GM23248 (cell line): ENCODE data around the gene MYL7. TPM values are rescaled to one million over a fixed set of nuclear protein-coding genes. Genes with fewer than 3 reads are reported as not detected.
A peak's percentile ranks its signal among the peaks of the same experiment; 100 is the strongest.

ENCODE experiments used
- DNase-seq: peaks from one replicate; pipeline ENCODE4 v3.0.0-alpha.2; 2015
- H2AFZ ChIP-seq: fragments of 200-600 bp; sonication (generic); 2 replicates; pipeline ENCODE4 v1.6.1; 2016; ENCODE audit warnings: antibody characterized with exemption
- H3F3A ChIP-seq: fragments of 200-600 bp; sonication (generic); 2 replicates; pipeline ENCODE4 v1.6.1; 2016; ENCODE audit warnings: mild to moderate bottlenecking, antibody characterized with exemption, mixed run types; ENCODE audit not compliant: insufficient read depth
- H3K27ac ChIP-seq: fragments of 200-600 bp; sonication (generic); 2 replicates; pipeline ENCODE4 v1.5.1; 2016; ENCODE audit warnings: mild to moderate bottlenecking
- H3K27me3 ChIP-seq: fragments of 200-600 bp; sonication (generic); replicated peaks from 2 replicates; pipeline ENCODE4 v1.6.1; 2016; ENCODE audit warnings: mild to moderate bottlenecking; ENCODE audit not compliant: insufficient read depth
- H3K36me3 ChIP-seq: fragments of 200-600 bp; sonication (generic); 2 replicates; pipeline ENCODE4 v1.6.1; 2016; ENCODE audit warnings: low read depth, mild to moderate bottlenecking
- H3K4me1 ChIP-seq: fragments of 200-600 bp; sonication (generic); 2 replicates; pipeline ENCODE4 v1.6.1; 2016; ENCODE audit warnings: mild to moderate bottlenecking; ENCODE audit not compliant: insufficient read depth
- H3K4me2 ChIP-seq: fragments of 200-600 bp; sonication (generic); one replicate; pipeline ENCODE4 v1.6.1; 2016; ENCODE audit warnings: mild to moderate bottlenecking; ENCODE audit not compliant: unreplicated experiment
- H3K4me3 ChIP-seq: fragments of 200-600 bp; sonication (generic); 2 replicates; pipeline ENCODE4 v1.5.1; 2016; ENCODE audit warnings: mild to moderate bottlenecking
- H3K79me2 ChIP-seq: fragments of 200-600 bp; sonication (generic); 2 replicates; pipeline ENCODE4 v1.6.1; 2016; ENCODE audit warnings: mild to moderate bottlenecking; ENCODE audit not compliant: insufficient read depth
- H3K9ac ChIP-seq: fragments of 200-600 bp; sonication (generic); 2 replicates; pipeline ENCODE4 v1.6.1; 2016; ENCODE audit warnings: mild to moderate bottlenecking
- H3K9me2 ChIP-seq: fragments of 200-600 bp; sonication (generic); 2 replicates; pipeline ENCODE4 v1.6.1; 2016; ENCODE audit warnings: mixed run types, mild to moderate bottlenecking, moderate library complexity; ENCODE audit not compliant: insufficient read depth
- H3K9me3 ChIP-seq: fragments of 200-600 bp; sonication (generic); one replicate; pipeline ENCODE4 v1.6.1; 2017; ENCODE audit warnings: low read depth
- H4K20me1 ChIP-seq: fragments of 200-600 bp; sonication (generic); 2 replicates; pipeline ENCODE4 v1.6.0; 2016; ENCODE audit not compliant: insufficient read depth
- EZH2 ChIP-seq: fragments of 200-600 bp; sonication (generic); IDR thresholded peaks from 2 replicates; pipeline ENCODE4 v1.6.1; 2018; ENCODE audit warnings: antibody characterized with exemption, mild to moderate bottlenecking; ENCODE audit not compliant: insufficient read depth, poor library complexity, severe bottlenecking
- EZH2phosphoT487 ChIP-seq: fragments of 200-600 bp; sonication (generic); IDR thresholded peaks from 2 replicates; pipeline ENCODE4 v1.6.1; 2018; ENCODE audit warnings: antibody characterized with exemption, moderate library complexity, mild to moderate bottlenecking, low read depth; ENCODE audit not compliant: insufficient read depth
- WGBS, 2 experiments: methylation state at CpG; one replicate each; pipeline ENCODE4 v1.1.6; 2015 to 2017; ENCODE audit warnings: low lambda C conversion rate in 2 of 2, low coverage in 1 of 2; ENCODE audit errors: missing lambda C conversion rate in 2 of 2; 5-methylcytosine and 5-hydroxymethylcytosine counted together
- in situ Hi-C: fragments of 300-500 bp; cut with MboI; formaldehyde crosslinking; loops from 2 replicates; pipeline ENCODE4 v1.15.0; 2020
- polyA plus RNA-seq: library from polyadenylated mRNA; unstranded; fragments of >200 nt; fragmentation: Nextera tagmentation; extraction: Ambion mirVana; gene quantifications from 2 replicates; pipeline ENCODE4 v1.2.1, GENCODE V29; 2016
- total RNA-seq: library from RNA; depleted of rRNA; stranded (reverse); fragments of >200 nt; shearing (Covaris generic); gene quantifications from 2 replicates; pipeline ENCODE4 v1.2.3, GENCODE V29; 2014

Gene MYL7
- total and polyA plus RNA-seq, 2 experiments from 2014 or later, result not detected

- no peak overlapping the region for H3K4me2 ChIP-seq
- no peaks in the 10 kb centered on the region for H3K36me3 ChIP-seq
- WGBS, 2 experiments, result 79 to 82% methylated on average over 14 of the region's 14 CpGs
- no peak overlapping the region for H2AFZ ChIP-seq
- no peak for DNase-seq
- H3K4me3 ChIP-seq, result no peak overlapping the region
- H3K9ac ChIP-seq, result no peak overlapping the region
- in situ Hi-C loops, result loop anchor here (5.0 kb wide), 1 partner anchor 52 kb away; no protein-coding TSS in a partner anchor
- no peaks in the 10 kb centered on the region for H3K9me2 ChIP-seq
- no peak for TF ChIP-seq EZH2
- TF ChIP-seq EZH2phosphoT487, result no peak
- 0 out of 2 replicates have a peak, but pooled peaks cover 11% of the 10 kb centered on the region for H3F3A ChIP-seq
- H3K27ac ChIP-seq, result no peak overlapping the region
- no peaks in the 10 kb centered on the region for H3K9me3 ChIP-seq
- H3K27me3 ChIP-seq, result no peaks in the 10 kb centered on the region
- H3K79me2 ChIP-seq, result no peaks in the 10 kb centered on the region
- no peaks in the 10 kb centered on the region for H4K20me1 ChIP-seq
- H3K4me1 ChIP-seq, result no peaks in the 10 kb centered on the region
Measured at GRCh38 chr7:44139311-44140010, 1.7 kb downstream of the MYL7 start.

GRCh38 chr7:44138698-44139097, 2.4 kb downstream of the MYL7 start:
- H3K9ac ChIP-seq, result no peak overlapping the region
- no peak overlapping the region for H3K27ac ChIP-seq
- H3K4me1 ChIP-seq, result no peaks in the 10 kb centered on the region
- no peaks in the 10 kb centered on the region for H4K20me1 ChIP-seq
- H3K9me3 ChIP-seq, result no peaks in the 10 kb centered on the region
- H3K9me2 ChIP-seq, result no peaks in the 10 kb centered on the region
- no peak overlapping the region for H3K4me2 ChIP-seq
- TF ChIP-seq EZH2 (no peak), EZH2phosphoT487 (no peak)
- in situ Hi-C loops, result loop anchor here (5.0 kb wide), 1 partner anchor 51 kb away; no protein-coding TSS in a partner anchor
- no peak overlapping the region for H2AFZ ChIP-seq
- 0 out of 2 replicates have a peak, but pooled peaks cover 6% of the 10 kb centered on the region for H3F3A ChIP-seq
- H3K27me3 ChIP-seq, result no peaks in the 10 kb centered on the region
- 71 to 75% methylated on average over 7 to 8 of the region's 8 CpGs for WGBS, 2 experiments
- H3K79me2 ChIP-seq, result no peaks in the 10 kb centered on the region
- no peak overlapping the region for H3K4me3 ChIP-seq
- DNase-seq, result no peak
- no peaks in the 10 kb centered on the region for H3K36me3 ChIP-seq

GRCh38 chr7:44136731-44137130, 4.4 kb downstream of the MYL7 start:
- Histone ChIP-seq H3K4me2 (no peak overlapping the region), H3F3A (no peaks in the 10 kb centered on the region), H3K9ac (no peak overlapping the region), H3K4me1 (peaks cover 9% of the 10 kb centered on the region; the same call in 1 of the 2 replicates), H3K9me2 (no peaks in the 10 kb centered on the region), H2AFZ (no peak overlapping the region), H4K20me1 (no peaks in the 10 kb centered on the region), H3K27me3 (no peaks in the 10 kb centered on the region), H3K79me2 (no peaks in the 10 kb centered on the region), H3K27ac (no peak overlapping the region), H3K9me3 (no peaks in the 10 kb centered on the region), H3K36me3 (no peaks in the 10 kb centered on the region), H3K4me3 (no peak overlapping the region)
- 55 to 59% methylated on average over 5 of the region's 5 CpGs for WGBS, 2 experiments
- TF ChIP-seq EZH2 (no peak), EZH2phosphoT487 (no peak)
- in situ Hi-C loops, result loop anchor here (5.0 kb wide), 1 partner anchor 49 kb away; no protein-coding TSS in a partner anchor
- DNase-seq, result peak; percentile 23

- no peak overlapping the region for H3K27ac ChIP-seq
- H3K4me3 ChIP-seq, result no peak overlapping the region
- no peak overlapping the region for H2AFZ ChIP-seq
- H3F3A ChIP-seq, result no peaks in the 10 kb centered on the region
- no peaks in the 10 kb centered on the region for H3K9me3 ChIP-seq
- no peaks in the 10 kb centered on the region for H4K20me1 ChIP-seq
- H3K9ac ChIP-seq, result no peak overlapping the region
- WGBS, 2 experiments, result 95% methylated on average over 4 of the region's 4 CpGs
- no peak overlapping the region for H3K4me2 ChIP-seq
- TF ChIP-seq EZH2phosphoT487, result no peak
- TF ChIP-seq EZH2, result no peak
- no peaks in the 10 kb centered on the region for H3K27me3 ChIP-seq
- H3K79me2 ChIP-seq, result no peaks in the 10 kb centered on the region
- H3K4me1 ChIP-seq, result peaks cover 10% of the 10 kb centered on the region; the same call in 1 of the 2 replicates
- DNase-seq, result no peak
- in situ Hi-C loops, result loop anchor here (5.0 kb wide), 1 partner anchor 48 kb away; no protein-coding TSS in a partner anchor
- H3K36me3 ChIP-seq, result no peaks in the 10 kb centered on the region
- no peaks in the 10 kb centered on the region for H3K9me2 ChIP-seq
Measured at GRCh38 chr7:44134943-44135628, 6.0 kb downstream of the MYL7 start.
